Esophagus (tissue), 2 donors: Measurements from ENCODE around the gene KRTAP22-2. TPM values are rescaled to one million over a fixed set of nuclear protein-coding genes. Genes with fewer than 3 reads are reported as not detected.

ENCODE experiments used
- H3K27ac ChIP-seq, 2 donors: one replicate each; pipeline ENCODE4 v1.5.1; 2013; ENCODE audit warnings: low read depth in 2 of 2, mild to moderate bottlenecking in 2 of 2, inconsistent platforms in 1 of 2, low read length in 1 of 2, moderate library complexity in 1 of 2
- H3K27me3 ChIP-seq, 2 donors: one replicate each; pipeline ENCODE4 v1.6.1; 2013; ENCODE audit warnings: low read length in 2 of 2, control low read depth in 1 of 2, mild to moderate bottlenecking in 1 of 2; ENCODE audit not compliant: insufficient read depth in 2 of 2, control insufficient read depth in 1 of 2
- H3K36me3 ChIP-seq, 2 donors: one replicate each; pipeline ENCODE4 v1.6.1; 2013; ENCODE audit warnings: low read length in 1 of 2; ENCODE audit not compliant: control insufficient read depth in 2 of 2, insufficient read depth in 2 of 2
- H3K4me1 ChIP-seq, 2 donors: one replicate each; pipeline ENCODE4 v1.6.1; 2013; ENCODE audit warnings: low read length in 1 of 2; ENCODE audit not compliant: control insufficient read depth in 2 of 2, insufficient read depth in 2 of 2
- H3K4me3 ChIP-seq, 2 donors: one replicate each; pipeline ENCODE4 v1.5.1; 2013; ENCODE audit warnings: low read length in 2 of 2, mild to moderate bottlenecking in 2 of 2, low read depth in 1 of 2, moderate library complexity in 1 of 2
- H3K9me3 ChIP-seq, 2 donors: one replicate each; pipeline ENCODE4 v1.6.1; 2013; ENCODE audit warnings: mild to moderate bottlenecking in 2 of 2, low read depth in 1 of 2, low read length in 1 of 2, moderate library complexity in 1 of 2; ENCODE audit not compliant: control insufficient read depth in 2 of 2, insufficient read depth in 1 of 2
- WGBS, 2 donors: extraction: QIAGEN DNeasy Blood & Tissue Kit; methylation state at CpG; one replicate each; pipeline ENCODE4 v1.1.7; 2013; 5-methylcytosine and 5-hydroxymethylcytosine counted together
- polyA plus RNA-seq, 2 donors: library from polyadenylated mRNA; stranded (reverse); fragments of 200-250 nt; gene quantifications; one replicate each; pipeline ENCODE4 v1.2.3, GENCODE V29; 2013
- donor health status: healthy with polysubstance abuse.
- donor health status: Bipolar disorder and iron deficiency.

KRTAP22-2 gene
- polyA plus RNA-seq, 2 donors: not detected

DNA sequence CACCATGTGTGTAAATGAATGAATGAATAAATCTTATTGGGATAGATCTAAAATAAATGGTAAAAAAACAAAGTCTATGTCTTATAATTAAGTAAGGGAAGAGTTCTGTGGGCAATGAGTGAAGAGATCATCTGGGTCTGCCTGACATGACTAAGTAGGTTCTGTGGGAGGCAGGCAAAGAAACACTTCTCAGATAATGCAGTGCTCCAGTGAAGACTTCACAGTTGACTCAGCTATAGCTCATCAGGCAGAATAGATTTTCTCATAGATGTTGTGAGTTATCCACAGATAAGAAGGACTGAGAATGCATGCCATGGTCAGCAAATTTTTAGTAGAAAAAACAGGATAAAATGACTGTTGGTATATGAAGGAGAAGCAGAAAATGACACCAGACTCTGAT is 12.4 kb downstream of the KRTAP22-2 start:
- H3K36me3 ChIP-seq: no peaks in the 10 kb centered on the region
- no peaks in the 10 kb centered on the region for H3K4me1 ChIP-seq
- no peak overlapping the region for H3K27ac ChIP-seq
- no peaks in the 10 kb centered on the region for H3K27me3 ChIP-seq
- H3K4me3 ChIP-seq: no peak overlapping the region
- no peaks in the 10 kb centered on the region for H3K9me3 ChIP-seq

DNA sequence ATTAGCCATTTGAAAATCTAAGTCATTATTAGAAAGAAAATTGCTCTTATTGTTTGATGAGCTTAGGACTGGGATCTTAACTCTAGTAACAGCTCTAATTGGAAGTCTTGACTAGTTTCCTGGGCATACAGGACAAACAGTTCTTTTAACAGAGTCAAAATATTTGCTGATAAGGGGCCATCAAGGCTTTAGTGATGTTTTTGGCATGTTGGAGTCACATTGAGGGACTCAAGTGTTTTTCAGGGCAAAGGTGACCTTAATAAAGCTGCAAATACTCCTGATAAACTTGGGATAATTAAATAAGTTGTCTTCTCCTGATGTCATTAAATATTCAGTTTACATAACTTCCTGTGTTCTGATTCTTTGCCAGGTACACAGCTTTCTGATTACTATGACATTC is 22.6 kb downstream of the KRTAP22-2 start:
- H3K27me3 ChIP-seq: no peaks in the 10 kb centered on the region

DNA sequence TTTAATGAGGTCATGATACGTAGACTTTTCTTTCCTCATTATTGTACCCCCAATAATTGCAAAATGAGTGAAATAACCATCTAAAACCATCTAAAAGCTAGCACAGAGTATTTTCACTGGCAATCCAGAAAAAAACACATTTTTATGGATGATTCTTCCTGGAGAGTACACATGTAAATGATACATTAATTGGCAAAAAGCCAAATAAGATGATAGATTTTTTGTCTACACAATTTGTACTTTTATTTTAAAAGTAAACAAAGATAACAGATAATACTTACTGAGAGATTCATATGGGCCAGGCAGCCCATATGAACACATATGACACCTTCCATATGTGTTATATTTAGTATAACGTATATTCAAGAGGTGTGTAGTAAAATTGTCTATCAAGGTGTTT is 26.6 kb downstream of the KRTAP22-2 start:
- 86 to 88% methylated on average over 2 of the region's 2 CpGs for WGBS, 2 donors
- Histone ChIP-seq H3K36me3 (no peaks in the 10 kb centered on the region), H3K4me1 (no peaks in the 10 kb centered on the region), H3K27ac (no peak overlapping the region), H3K4me3 (no peak overlapping the region), H3K9me3 (no peaks in the 10 kb centered on the region), H3K27me3 (no peaks in the 10 kb centered on the region)

More for the DNA sequence above, 22.6 kb downstream of the KRTAP22-2 start:
- H3K4me3 ChIP-seq: no peak overlapping the region
- H3K4me1 ChIP-seq: no peaks in the 10 kb centered on the region
- no peaks in the 10 kb centered on the region for H3K9me3 ChIP-seq
- no peak overlapping the region for H3K27ac ChIP-seq
- no peaks in the 10 kb centered on the region for H3K36me3 ChIP-seq

DNA sequence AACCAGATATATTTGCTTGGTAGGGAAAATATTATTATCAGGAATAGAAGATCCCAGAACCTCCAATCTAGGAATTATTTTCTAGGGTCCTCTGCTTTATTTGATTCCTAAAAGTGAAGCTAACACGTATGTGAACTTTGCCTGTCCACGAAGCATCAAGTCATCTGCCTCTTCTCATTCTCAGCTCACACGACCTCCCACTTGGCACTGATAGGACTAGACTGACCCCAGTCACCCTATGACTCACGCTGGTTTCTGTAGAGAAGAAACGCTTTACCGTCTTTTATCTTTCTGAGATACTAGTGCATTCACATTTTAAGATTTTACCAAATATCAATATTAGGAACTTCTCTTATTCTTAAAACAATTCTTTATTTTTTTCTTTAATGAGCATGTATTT is 27.1 kb downstream of the KRTAP22-2 start:
- no peak overlapping the region for H3K27ac ChIP-seq
- H3K4me3 ChIP-seq: no peak overlapping the region
- no peaks in the 10 kb centered on the region for H3K4me1 ChIP-seq
- WGBS, 2 donors: 69 to 71% methylated on average over 6 of the region's 6 CpGs
- H3K36me3 ChIP-seq: no peaks in the 10 kb centered on the region
- H3K27me3 ChIP-seq: no peaks in the 10 kb centered on the region
- H3K9me3 ChIP-seq: no peaks in the 10 kb centered on the region

DNA sequence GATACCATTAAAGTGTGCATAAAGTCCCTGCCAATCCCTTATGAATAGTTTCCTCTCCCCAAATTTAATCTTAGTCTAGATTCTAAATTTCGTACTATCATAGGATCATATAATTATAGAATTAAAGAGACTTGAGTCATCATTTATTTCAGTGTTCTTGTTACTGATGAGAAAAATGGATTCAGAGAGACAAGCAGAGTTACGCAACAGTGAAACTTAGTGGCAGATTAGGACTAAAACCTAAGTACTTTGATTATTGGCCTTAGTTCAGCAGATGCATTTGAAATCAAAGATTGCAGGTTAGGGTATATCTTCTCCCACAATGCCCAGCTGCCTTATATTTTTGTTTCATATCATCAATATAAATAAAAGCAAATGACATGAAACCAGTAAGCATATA is 28.2 kb downstream of the KRTAP22-2 start:
- Histone ChIP-seq H3K9me3 (no peaks in the 10 kb centered on the region), H3K36me3 (no peaks in the 10 kb centered on the region), H3K4me1 (no peaks in the 10 kb centered on the region), H3K27ac (no peak overlapping the region), H3K4me3 (no peak overlapping the region), H3K27me3 (no peaks in the 10 kb centered on the region)
- WGBS, 2 donors: 81 to 85% methylated on average over 2 of the region's 2 CpGs

DNA sequence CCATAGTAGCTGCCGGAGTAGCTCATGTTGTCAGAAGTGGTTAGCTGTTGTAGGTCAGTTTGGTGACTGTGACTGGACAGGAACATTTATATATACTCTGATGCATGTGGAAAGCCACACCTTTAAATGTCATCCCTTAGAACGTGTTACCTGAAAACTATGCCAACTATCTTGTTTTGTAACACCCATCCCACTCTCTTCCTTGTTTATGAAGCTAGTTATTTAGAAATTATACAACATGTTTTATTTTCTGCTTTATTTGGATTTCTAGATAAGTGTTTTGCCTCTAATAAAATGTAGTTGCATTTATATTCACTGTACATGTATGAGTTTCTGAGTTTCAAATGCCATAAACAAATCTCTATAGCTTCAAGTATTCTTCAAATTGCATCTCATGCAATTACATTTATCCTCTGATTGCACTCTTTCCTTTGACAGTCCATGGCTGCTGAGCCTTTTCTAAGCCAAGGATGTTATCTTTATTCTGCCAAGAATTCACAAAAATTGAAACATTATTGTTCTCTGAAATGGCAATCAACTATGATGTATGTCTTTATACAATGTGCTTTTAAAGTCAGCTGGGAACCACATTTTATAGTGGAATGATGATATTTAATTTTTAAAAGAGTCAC is 28.8 kb downstream of the KRTAP22-2 start, which contains the start of gene KRTAP19-7:
KRTAP19-7 (minus strand) TSS at position 51 of the 632 bp plus-strand sequence; CDS start at position 26, 25 bp downstream.
- H3K4me1 ChIP-seq: no peaks in the 10 kb centered on the region
- no peak within 1 kb of the TSS for H3K27ac ChIP-seq
- 59 to 70% methylated on average over 2 of the region's 2 CpGs for WGBS, 2 donors
- no peaks in the 10 kb centered on the region for H3K27me3 ChIP-seq
- H3K4me3 ChIP-seq: no peak within 1 kb of the TSS
- H3K9me3 ChIP-seq: peaks cover 0 to 2% of the 10 kb centered on the region in 2 donors
- H3K36me3 ChIP-seq: no peaks in the 10 kb centered on the region

DNA sequence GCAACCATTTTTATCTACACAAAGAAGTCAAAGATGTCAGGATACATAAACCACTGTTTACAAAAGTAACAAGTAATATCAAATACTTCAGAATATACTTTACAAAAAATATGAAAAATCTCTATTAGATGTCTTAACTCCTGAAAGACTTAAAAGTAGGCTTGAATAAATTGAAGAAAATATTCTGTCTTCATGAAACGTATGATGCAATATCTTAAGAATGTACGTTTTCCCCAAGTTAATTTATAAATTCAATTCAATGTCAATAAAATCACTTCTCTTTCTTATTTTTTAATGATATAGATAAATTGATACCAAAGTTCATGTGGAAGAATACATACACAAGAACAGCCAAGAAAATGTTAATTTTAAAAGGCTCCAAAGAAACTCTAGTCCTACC is 35.1 kb downstream of the KRTAP22-2 start:
- Histone ChIP-seq H3K27ac (no peak overlapping the region), H3K4me3 (no peak overlapping the region), H3K36me3 (no peaks in the 10 kb centered on the region), H3K4me1 (no peaks in the 10 kb centered on the region), H3K9me3 (peaks cover 2% of the 10 kb centered on the region in 2 donors), H3K27me3 (no peaks in the 10 kb centered on the region)
- 68 to 87% methylated on average over 2 of the region's 2 CpGs for WGBS, 2 donors

DNA sequence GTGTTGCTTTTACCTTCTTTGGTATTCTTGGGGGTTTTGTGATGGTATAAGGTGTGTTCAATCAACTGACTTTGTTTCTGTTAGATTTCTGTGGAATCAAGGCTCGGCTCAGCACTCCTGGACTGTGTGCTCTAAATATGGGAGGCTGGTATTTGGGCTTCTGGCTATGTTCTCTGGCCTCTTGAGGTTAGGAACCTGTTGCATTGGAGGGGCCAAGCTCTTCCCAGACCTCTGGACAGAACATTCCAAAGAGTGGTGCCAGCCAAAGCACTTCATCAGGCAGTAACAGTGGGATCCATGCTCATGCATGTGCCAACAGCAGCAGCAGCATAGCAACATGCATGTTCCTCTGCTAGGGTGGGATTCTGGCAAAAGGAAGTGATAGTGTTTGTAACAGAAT is 37.4 kb downstream of the KRTAP22-2 start:
- no peak overlapping the region for H3K4me3 ChIP-seq
- no peaks in the 10 kb centered on the region for H3K36me3 ChIP-seq
- 40 to 50% methylated on average over 1 of the region's 1 CpG for WGBS, 2 donors
- no peaks in the 10 kb centered on the region for H3K4me1 ChIP-seq
- no peak overlapping the region for H3K27ac ChIP-seq
- H3K9me3 ChIP-seq: peaks cover 2% of the 10 kb centered on the region in 2 donors
- no peaks in the 10 kb centered on the region for H3K27me3 ChIP-seq

DNA sequence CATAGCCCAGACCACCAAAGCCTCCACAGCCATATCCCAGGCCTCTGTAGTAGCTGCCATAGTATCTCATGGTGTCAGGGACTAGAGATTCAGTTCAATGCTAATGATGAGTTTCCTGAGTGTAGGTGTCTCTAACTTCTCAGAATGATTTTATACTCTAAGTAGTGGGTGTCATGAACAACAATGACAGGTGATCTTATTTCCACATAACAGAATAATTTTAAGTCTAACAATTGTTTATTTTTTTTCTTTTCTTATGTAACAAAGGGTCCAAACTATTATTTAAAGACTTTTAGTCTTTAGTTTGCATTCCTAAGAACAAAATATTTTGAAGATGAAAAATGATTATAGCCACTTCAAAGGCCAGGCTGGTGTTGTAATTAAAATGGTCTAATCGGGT is 48.4 kb downstream of the KRTAP22-2 start, which contains the start of gene KRTAP19-6:
KRTAP19-6 (minus strand) TSS at position 101 of the 400 bp plus-strand sequence; CDS start at position 70, 31 bp downstream.
- H3K4me3 ChIP-seq: no peak within 1 kb of the TSS
- H3K27ac ChIP-seq: no peak within 1 kb of the TSS
- no peaks in the 10 kb centered on the region for H3K36me3 ChIP-seq
- no peaks in the 10 kb centered on the region for H3K4me1 ChIP-seq
- no peaks in the 10 kb centered on the region for H3K27me3 ChIP-seq
- 65 to 74% methylated on average over 1 of the region's 1 CpG for WGBS, 2 donors
- H3K9me3 ChIP-seq: no peaks in the 10 kb centered on the region
